HG03066 (cell line): ENCODE data around the gene NUCKS1.
A peak's percentile ranks its signal among the peaks of the same experiment; 100 is the strongest.

ENCODE experiments used
- ATAC-seq: cut with Tn5 transposase; IDR thresholded peaks from one replicate; pipeline ENCODE4 v1.9.1; 2021; ENCODE audit warnings: low read depth; ENCODE audit not compliant: unreplicated experiment

Gene NUCKS1

DNA sequence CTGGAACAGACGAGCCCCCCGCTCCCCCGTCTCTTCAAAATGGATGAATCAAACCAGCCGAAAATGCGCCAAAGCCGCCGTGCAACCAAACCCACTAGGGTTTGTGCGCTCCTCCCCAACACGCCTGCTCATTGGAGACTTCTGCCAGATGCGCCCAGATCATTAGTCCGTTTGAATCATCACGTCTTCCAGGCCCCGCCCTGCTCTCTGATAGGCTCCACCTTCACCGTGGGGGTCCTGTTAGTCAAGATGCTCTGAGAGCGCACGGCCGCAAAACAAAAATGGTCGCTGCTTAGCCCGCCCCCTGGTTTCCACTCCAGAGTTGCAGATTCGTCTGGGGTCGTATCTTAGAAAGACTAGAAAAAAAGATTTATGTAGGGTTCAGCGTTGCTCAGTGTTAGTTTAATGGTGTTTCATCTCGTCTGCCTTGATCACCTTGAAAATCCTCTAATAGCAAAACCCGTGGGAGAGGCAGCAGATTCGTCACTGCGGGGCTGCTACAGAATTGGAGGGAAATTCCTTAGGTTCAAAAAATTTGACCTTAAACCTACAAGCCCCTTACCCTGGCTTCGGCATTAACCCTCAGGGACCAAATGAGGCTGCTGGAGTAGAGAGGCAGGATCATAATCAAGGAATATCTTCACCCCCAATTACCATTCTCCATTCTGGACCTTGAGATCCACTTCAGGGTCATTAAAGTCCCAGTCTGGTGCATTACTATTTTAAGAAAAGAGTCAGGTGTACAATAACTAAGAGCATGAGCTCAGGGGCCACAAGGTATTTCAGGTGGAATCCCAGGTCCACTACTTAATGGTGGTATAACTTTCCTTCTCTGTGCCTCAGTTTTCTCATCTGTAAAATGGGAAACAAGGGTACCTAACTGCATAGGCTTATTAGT is at the start of gene NUCKS1:
Gene NUCKS1, minus strand, starts transcription at position 45 of the 898 bp plus-strand sequence. CDS start 209 bp downstream, outside the sequence.
- ATAC-seq: peak; percentile 80

GRCh38 chr1:205798577-205798976 is 48.6 kb upstream of the NUCKS1 start:
- ATAC-seq: no peak

DNA sequence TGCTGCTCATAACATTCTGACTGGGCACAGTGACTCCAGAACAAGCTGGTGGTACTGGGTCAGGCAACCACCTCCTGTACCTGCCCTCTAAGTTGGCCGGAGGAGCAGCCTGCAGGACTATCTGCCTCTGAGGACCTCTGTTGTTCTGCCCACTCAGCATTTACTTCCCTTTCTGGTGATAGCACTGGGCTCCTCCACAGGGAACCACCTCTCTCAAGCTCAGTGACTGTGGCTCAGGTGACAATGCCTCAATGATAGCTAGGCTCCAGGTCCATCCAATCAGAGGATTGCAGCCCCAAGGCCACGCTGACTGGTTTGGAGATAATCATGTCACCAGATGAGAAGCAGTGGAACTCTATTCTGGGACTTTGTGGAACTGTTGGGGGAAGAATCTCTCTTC is 47.2 kb upstream of the NUCKS1 start:
- ATAC-seq: no peak

DNA sequence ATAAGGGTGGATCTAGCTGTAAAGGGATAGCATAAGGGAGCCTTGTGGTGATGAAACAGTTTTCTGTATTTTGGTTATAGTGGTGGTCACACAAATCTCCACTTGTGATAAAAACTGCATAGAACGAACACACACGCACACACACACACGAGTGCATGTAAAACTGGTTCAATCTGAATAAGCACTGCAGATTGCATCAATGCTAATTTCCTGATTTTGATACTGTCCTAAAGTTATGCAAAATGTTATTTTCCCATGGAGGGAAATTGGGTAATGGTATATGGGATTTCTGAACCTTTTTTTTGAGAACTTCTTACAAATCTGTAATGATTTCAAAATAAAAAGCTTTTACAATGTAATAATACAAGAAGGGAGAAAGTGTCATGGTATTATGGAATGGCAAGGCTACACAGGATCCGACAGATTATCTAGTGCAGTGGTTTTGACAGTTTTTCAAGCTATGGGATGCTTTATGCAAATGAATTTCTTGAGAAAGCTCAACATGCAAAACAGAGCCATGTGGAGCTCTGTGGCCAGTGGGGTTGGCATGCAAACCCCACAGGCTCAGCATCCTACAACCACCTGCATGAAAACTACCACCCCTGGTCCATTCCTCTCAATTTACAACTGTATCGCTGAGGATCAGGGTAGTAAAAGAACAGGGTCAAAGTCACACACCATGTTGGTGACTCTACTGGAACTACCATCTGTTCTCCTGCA is 44.2 kb upstream of the NUCKS1 start:
- no peak for ATAC-seq

DNA sequence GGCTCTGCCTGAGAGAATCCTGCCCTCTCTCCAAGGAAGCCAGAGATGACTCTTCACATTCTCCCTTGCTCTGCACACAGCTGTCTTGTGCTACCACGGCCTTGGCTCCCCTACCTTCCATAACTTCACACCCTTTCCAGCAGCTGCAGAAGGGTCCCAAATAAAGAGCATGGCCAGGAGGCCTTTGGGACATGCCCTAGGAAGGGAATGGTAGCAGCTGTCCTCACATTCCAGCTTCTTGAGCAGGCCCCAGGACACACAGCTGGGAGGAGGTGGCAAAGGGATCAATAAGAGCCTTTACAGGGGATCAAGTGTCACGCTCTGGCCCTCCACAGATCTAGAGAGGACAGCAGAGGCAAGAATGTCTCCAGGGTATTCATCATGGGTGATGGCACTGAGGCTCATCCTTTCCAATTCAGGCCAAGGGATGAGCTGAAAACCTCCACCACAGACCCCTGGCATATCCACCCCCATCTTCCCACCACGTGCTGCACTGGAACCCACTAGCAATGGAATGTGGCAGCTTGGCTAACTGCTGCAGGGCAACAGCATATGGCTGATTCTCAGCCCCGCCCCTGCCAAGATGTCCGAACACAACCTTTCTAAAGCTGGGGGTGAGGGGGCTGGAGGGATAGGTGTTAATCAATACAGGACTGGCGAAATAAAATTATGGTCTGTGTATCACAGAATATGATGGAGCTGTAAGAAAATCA is 43.1 kb upstream of the NUCKS1 start:
- ATAC-seq: no peak

DNA sequence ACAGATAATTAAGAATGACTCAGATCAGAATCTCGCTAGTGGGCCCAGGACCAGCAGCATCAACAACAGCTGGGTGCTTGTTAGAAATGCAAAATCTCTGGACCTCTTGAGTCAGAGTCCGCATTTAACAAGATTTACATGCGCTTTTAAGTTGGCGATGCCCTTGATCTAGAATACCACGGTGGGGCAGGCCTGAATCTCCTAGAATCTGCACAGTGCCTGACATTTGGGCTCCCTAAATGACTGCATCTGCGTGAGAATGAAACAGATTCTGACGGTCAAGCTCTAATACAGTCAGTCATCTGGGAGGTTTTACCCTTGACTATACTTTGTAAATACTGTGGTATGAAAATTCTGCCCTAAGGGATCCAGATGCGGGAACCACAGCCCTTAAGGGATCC is 42.5 kb upstream of the NUCKS1 start:
- ATAC-seq: no peak

- peak; percentile 54 for ATAC-seq
Measured at GRCh38 chr1:205791568-205792180, 41.7 kb upstream of the NUCKS1 start.

DNA sequence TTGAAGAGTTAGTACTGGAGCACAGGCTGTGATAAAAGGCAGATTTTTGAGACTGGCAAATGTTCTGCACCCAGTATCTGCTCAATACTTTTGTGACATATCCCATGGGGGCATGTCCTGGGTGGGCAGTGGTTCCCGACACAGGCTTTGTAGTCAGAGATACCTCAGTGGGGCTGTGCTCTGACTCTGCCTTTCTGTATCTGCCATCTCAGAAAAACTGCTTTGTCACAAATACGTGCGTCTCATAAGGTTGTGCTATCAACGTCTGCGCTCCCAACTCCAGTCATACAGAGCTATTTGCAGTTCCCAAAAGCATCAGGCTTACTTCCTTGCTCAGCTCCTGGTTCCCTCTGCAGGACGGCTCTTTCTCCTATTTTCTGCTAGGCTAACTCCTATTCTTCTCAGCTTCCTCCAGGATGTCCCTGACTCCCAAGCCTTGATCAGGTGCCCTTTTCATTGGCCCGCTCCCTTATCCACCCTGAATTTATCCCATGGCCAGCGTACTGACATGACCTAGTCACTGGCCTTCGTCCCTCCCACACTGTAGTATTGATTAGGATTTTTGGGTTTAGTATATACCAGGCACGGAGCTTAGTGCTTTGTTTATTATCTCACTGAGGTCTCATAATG is 37.4 kb upstream of the NUCKS1 start:
- ATAC-seq: no peak

- no peak for ATAC-seq
Measured at GRCh38 chr1:205786601-205787000, 36.6 kb upstream of the NUCKS1 start.

GRCh38 chr1:205785446-205785845 is 35.5 kb upstream of the NUCKS1 start:
- no peak for ATAC-seq

GRCh38 chr1:205783904-205784303 is 33.9 kb upstream of the NUCKS1 start:
- no peak for ATAC-seq

GRCh38 chr1:205783433-205783795 is 33.4 kb upstream of the NUCKS1 start:
- no peak for ATAC-seq

DNA sequence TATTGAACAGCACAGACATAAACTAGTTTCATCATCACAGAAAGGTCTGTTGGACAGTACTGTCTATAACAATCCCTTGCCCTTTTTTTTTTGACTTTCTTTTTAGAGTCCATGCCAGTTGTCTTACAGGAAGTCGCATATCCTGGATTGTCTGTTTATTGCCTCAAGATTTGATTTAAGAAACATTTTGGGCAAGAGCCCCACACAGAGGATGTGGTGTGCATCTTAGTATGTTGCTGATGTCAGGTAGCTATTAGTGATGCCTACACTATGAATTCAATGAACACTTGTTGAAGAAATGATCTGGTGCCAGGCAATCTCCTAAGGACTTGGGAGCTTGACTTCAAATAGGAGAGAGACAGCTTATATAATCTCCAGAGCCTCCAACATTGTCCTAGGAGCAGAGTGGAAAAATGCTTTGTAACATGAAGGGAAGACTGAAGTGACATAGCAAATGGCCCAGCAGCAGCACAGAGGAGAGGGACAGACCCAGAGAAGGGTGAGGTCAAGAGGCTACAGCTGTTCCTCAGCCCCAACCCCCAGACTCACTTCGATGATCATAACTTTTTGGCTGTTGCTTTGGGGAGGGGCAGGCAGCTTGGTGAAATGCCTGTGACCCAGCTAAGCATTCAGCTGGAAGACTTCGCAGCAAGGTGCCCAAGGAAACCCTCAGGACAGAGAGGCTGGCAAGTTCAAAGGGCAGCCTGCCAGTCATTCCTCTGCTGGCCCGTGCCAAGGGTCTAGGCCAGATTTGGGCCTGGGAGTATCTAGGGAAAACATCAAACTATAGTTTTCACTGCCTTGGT is 32.8 kb upstream of the NUCKS1 start:
- no peak for ATAC-seq

DNA sequence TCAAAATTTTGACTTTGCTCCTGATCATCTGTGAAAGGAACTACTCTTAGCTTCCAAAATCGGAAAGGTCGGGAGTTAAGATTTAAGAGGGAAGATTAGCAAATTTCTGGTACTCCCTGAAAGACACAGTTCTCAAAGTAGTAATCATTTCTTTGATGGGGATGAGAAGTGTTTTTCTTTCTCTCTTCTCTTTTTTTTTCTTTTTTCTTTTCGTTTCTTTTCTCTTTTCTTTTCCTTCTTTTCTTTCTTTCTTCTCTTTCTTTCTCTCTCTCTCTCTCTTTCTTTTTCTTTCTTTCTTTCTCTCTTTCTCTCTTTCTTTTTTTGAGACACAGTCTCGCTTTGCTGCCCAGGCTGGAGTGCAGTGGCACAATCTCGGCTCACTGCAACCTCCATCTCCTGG is 30.4 kb upstream of the NUCKS1 start:
- ATAC-seq: no peak

DNA sequence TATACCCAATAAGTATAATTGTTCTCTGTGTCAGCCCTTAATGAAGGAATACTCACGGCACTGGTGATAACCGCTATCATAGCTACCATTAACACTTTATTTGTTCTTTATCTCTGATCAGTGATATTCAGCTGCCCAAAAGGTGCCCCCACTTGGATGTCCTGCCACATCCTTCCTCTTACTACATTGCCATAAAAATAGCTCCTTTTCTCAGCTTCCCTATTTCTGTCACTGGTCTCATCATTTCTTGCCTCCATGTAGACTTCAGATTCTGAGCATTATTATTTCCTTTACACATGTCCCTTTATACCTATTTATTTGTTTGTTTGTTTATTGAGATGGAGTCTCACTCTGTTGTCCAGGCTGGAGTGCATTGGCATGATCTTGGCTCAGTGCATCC is 28.0 kb upstream of the NUCKS1 start:
- ATAC-seq: no peak

DNA sequence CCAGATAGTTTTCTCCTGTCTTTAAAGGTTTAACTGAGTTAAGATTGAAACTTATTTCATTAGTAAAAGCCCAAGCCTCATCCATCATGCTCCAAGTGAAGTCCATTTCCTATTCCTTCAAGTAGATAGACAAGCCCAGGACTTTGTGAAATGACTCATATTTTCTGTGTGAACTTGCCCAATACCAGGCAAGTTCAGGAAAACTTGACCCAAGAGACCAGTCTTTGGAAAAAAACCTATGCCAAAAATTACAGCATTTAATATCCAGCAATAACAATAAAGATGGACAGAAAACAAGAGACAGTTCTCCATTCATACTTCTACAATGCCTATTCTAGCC is 25.7 kb upstream of the NUCKS1 start:
- no peak for ATAC-seq

DNA sequence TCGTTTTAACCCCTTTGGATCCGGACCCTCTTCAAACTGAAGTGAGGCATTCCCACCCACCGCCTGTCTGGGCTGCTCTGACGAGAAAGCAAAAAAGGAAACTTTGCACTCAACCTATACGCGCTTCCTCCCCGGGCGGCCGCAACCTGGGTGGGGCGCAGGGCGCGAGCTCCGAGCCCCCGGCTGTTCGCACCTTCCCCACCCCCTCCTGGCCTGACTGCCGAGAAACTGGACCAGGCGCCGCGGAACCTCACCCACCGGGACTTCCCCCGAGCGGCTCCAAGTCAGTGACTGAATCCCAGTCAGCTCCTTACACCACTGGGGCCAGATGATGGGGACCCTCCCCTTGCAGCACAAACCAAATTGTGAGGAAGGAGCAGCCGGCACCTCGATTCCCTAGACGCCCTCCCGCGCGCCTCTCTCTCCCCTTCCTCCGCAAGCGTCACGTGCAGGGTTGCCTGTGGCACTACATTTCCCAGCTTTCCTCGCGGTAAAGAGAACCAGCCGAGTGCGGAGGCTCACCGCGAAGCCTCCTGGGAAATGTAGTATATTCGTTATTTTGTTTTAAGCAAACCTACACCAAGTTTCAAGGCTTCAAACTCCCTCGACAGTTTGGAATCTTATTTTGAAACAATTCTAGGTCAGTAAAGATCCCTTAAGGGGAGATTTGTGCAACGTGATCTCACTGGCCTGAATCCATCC is 25.2 kb upstream of the NUCKS1 start, which contains the start of gene RAB29:
Gene RAB29, minus strand, starts transcription at position 468 of the 702 bp plus-strand sequence. CDS start 526 bp downstream, outside the sequence.
- ATAC-seq: peak; percentile 73

DNA sequence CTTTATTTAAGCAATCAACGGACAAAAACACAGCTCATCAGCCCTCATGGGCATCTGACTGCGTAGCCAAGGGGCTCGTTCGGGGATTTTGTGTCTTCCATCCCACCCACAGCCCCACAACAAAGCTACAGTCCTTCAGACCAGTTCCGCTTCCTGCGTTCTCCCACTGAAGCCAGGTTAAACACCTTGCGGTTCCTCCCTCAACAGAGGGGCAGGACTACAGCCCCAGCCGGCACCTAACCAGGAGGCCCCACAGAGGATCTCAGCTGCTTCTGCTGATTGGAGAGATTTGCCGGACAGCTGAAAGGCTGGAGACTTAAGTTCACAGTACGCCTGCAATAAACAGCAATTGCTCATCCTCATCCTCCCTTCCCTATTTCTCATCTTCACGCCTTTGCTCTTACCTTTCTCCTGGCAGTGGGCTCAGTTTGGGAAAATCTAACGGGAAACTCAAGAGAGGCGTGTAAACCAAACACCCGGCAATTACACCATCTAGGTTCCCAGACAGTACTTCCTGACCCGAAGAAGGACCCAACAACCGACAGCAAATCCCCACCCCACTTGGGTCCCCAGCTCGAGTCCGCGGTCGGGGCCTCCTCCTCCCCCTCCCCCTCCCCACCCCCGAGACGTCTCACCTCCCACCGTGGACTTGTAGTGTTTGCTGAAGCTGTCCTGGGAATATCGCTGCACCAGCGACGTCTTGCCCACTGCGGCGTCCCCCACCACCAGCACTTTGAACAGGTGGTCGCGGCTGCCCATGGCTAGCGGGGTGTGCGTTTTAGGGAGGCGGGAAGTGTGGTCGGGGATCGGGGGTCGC is 24.4 kb upstream of the NUCKS1 start:
- peak; percentile 18 for ATAC-seq
